NCI-H446 (cell line): ENCODE measurements around the gene ANKRD33B.
"Not testable (repeated sequence)": the region's sequence is repeated elsewhere in the genome, so short reads cannot be mapped to it uniquely, and the experiment has no call there.

Experiments
- DNase-seq, 2 experiments: peaks; one replicate each; lab custom pipeline; 2025; lab: John Stamatoyannopoulos, UW

Gene ANKRD33B

DNA sequence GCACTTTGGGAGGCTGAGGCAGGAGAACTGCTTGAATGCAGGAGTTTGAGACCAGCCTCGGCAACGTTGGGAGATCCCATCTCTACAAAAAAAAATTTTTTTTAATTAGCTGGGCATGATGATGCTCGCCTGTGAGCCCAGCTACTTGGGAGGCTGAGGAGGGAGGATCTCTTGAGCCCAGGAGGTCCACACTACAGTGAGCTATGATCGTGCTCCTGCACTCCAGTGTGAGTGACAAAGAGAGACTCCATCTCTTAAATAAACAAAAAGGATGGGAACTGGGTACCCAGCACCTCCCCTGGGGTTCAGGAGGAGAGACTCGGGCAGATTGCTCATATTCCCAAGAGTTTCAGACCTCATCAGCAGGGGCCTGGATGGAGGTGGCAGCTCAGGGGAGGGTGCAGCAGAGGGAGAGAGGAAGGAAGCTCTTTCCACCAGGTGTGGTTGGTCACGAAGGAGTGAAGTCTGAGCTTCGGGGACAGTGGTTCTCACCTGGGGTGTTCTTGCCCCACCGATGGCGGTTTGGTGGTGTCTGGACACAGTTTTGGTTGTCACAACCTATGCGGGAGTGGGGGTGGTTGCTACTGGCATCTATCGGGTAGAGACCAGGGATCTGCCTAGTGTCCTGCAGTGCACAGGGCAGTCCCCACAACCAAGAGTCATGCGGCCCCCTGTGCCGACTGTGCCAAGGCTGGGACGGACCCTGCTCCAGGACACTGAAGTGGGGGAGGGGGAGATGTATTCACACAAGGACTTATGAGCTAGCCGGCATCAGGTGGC is 72.7 kb downstream of the ANKRD33B start:
- no peak for DNase-seq

DNA sequence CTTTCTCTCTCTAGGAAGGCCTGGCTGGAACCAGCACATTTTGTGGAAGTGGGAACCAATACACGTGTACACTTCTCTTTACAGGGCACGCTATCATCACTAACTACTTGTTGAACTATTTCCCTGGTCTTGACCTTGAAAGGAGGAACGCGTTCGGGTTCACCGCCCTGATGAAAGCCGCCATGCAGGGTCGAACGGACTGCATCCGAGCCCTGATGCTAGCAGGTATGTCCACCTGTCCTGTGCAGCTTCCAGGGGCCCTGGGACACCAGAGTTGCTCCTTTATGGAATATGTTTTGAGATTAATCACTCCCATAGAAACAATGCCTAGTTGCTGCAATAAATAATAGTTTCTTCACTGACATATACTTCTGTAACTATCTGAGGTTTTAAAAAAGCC is 74.1 kb downstream of the ANKRD33B start:
- DNase-seq = no peak

DNA sequence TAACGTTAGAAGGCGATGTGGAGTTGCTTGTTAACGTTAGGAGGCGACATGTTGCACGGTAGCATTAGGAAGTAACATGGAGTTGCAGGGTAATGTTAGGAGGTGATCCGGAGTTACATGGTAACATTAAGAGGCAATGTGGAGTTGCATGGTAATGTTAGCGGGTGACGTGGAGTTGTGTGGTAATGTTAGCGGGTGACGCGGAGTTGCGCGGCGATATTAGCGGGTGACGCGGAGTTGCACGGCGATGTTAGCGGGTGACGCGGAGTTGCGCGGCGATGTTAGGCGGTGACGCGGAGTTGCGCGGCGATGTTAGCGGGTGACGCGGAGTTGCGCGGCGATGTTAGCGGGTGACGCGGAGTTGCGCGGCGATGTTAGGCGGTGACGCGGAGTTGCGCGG is 74.9 kb downstream of the ANKRD33B start:
- DNase-seq = not testable (repeated sequence)

DNA sequence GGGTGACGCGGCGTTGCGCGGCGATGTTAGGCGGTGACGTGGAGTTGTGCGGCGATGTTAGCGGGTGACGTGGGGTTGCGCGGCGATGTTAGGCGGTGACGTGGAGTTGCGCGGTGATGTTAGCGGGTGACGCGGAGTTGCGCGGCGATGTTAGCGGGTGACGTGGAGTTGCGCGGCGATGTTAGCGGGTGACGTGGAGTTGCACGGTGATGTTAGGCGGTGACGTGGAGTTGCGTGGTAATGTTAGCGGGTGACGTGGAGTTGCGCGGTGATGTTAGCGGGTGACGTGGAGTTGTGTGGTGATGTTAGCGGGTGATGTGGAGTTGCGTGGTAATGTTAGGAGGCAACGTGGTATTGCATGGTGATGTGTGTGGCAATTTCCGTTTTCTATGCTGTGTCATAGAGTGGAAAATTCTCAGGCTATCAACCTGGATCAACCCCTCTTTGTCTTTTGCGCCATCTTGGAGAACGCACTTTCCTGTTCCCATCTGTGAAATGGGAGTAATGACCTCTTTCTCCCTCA is 76.0 kb downstream of the ANKRD33B start:
- no peak for DNase-seq

DNA sequence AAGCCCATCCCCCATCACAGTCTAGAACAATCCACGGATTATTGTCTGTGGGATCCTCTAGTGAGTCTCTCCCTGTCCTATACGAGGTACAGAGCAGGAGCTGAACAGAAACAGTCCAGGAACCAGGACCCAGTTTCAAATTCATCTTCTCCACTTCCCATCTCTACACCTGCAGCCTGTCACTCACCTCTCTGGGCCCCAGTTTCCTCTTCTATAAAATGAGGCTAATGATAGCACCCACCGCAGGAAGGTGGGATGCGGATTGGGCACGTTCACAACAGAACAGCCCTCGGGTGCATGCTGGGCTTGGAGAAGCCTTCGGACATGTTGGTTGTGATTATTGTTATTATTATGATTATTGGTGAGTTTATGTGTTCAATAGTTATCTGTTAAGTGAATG is 78.5 kb downstream of the ANKRD33B start:
- DNase-seq = no peak

DNA sequence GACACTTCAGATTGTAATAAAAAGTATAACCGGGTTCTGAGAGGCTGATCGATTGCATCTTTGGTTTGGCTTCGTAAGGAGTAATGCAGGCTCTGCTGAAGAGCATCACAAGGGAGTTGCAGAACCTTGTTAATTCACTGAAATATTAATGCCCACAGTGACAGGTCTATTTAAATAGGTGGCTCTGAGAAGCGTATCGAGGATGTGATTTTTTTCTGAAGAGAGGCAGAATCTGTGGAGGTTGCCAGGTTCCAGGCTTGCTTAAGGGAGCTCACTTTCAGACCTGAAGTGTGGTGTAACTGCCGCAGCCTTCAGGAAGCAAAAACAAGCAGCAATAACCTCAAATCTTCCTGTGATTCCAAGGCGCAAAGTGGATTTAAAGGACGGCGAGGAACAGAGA is 80.3 kb downstream of the ANKRD33B start:
- DNase-seq = no peak

DNA sequence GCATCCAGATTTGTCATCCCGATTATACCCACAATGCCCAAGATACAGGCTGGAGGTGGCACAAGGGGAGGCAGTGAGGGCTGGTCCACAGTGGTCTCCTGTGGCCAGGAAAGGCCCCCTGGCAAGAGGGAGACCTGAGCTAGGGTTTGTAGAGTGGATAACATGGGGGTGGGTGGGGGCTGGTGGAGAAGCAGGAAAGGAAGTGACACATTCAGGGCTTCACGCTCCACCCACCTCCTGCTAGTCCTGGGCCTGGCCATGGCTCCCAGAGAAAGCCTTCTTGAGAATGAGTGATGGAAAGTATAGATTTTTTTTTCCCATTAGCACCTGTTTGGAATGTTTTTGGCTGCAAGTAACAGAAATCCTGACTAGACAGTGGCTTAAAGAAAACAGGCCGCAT is 81.3 kb downstream of the ANKRD33B start:
- no peak for DNase-seq

DNA sequence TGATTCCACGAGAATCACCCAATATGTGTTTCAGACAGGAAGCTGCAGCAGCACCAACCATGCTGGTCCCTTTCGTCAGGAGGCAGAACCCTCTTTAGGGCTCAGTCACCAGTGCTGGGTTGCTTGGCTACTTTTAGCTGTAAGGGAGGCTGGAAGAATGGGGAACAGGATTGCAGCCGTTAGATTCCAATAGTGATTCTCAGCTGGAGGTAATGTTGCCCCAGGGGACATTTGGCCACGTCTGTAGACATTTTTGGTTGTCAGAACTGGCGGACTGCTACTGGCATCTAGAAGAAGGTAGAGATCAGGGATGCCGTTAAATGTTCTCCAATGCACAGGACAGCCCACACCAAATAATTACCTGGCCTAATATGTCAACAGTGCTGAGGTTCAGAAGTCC is 81.8 kb downstream of the ANKRD33B start:
- DNase-seq = no peak

DNA sequence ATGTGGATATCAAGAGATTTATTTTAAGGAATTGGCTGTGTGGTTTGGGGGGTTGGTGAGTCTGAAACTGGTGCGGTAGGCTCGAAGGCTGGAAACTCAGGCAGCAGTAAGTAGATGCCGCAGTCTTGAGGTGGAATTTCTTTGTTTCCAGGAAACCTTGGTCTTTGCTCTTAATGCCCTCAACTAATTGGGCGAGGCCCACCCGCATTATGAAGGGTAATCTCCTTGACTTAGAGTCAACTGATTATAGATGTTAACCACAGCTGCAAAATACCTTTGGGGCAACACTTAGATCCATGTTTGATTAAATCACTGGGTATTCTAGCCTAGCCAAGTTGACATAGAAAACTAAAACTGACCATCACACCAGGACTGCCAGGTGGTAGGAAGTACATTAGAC is 83.8 kb downstream of the ANKRD33B start:
- DNase-seq = no peak

DNA sequence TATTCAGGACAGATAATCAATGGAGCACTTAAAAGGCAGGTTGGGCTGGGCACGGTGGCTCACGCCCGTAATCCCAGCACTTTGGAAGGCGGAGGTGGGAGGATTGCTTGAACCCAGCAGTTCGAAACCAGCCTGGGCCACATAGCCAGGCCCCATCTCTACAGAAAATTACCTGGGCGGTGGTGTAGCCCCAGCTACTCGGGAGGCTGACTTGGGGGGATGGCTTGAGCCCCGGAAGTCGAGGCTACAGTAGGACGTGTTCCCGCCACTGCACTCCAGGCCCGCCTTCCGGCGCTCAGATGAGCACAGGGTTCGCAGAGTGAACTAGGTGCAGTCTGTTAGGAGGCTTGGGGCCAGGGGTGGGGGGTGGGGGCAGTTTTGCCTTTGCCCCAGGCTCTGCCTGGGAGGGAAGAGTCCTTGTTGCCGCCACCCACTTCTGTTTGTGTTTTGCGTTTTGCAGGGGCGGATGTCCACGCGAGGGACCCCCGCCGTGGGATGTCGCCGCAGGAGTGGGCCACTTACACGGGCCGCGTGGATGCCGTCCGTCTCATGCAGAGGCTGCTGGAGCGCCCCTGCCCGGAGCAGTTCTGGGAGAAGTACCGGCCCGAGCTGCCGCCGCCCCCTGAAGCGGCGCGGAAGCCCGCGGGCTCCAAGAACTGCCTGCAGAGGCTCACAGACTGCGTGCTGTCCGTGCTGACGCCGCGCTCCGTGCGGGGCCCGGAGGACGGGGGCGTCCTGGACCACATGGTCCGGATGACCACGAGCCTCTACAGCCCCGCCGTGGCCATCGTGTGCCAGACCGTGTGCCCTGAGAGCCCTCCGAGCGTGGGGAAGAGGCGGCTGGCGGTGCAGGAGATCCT is 85.2 kb downstream of the ANKRD33B start:
- no peak for DNase-seq

DNA sequence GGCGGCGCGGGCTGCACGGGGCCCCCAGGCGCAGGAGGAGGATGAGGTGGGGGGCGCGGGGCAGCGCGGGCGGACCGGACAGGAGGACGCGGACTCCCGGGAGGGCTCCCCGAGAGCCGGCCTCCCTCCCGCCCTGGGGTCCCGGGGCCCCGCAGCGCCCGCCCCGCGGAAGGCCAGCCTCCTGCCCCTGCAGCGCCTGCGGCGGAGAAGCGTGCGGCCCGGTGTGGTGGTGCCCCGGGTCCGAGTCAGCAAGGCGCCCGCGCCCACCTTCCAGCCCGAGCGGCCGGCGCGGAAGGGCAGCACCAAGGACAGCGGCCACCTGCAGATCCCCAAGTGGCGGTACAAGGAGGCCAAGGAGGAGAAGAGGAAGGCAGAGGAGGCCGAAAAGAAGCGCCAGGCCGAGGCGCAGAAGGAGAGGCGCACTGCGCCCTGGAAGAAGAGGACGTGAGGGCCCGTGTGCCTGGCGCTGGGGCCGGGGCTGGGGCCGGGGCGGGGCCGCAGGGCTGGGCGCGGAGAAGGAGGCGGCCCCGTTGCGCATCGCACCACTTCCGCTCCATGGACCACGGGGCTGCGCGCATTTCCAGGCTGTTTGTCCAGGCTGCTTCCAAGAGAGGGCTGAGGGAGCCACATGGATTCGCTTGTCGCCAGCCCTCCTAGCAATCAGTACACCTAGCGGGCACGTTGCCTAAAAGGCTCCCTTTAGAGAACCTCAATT is 86.0 kb downstream of the ANKRD33B start:
- no peak for DNase-seq

DNA sequence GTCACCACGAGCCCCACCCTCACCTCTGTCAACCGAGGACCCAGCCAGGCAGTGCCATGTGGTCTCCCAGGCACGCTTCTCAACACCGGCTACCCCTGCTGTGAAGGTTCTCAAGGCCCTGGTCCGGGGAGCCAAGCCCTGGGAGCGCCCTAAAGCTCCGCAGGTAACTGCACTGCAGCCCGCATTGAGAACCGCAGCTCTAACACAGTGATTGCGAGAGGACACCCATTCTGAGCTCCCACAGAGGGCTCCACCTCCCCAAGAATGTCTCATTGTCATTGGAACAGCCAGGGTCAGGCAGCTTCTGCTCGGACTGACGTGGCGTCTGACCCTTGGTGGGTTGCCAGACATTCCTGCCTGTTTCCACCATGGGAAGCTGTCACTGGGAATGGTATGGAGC is 88.3 kb downstream of the ANKRD33B start:
- DNase-seq = no peak

DNA sequence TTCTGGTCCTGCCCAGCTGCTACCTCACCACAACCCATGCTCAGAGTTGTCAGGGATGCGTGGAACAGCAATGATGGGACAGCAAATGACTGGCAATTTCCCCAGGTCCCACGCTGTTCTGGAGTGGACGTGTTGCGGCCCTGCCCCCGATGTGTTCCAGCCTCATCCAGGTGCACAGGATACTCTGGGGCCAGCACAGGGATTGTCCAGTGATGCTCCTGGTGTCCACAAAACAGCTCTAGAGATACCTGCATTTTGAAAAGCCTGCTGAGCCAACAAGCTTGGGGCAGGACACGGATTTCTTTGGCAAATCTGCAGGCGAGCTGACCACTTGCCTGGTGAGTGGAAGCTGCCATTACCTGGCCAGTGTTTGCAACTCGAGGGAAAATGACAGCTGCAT is 88.7 kb downstream of the ANKRD33B start:
- no peak for DNase-seq

DNA sequence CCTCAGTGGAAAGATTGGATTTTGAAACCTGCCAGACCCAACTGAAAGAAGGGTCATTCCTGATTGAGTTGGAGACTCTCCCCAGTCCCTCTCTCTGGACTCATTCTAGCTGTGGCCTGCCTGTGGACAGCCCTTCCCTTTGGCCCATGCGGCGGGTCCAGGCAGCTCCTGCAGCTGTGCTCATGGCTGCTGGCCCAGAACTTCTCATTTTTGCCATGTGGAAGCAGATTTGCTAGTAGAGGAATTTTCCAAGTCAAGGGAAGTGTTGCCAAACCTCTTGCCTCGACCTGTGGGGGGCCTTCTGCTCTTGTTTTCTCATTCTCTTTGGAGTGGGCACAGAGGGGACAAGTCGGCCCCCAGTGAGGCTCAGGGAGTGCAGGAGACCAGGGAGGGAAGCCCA is 89.2 kb downstream of the ANKRD33B start:
- DNase-seq = peak in 1 of 2 experiments; percentile 78

DNA sequence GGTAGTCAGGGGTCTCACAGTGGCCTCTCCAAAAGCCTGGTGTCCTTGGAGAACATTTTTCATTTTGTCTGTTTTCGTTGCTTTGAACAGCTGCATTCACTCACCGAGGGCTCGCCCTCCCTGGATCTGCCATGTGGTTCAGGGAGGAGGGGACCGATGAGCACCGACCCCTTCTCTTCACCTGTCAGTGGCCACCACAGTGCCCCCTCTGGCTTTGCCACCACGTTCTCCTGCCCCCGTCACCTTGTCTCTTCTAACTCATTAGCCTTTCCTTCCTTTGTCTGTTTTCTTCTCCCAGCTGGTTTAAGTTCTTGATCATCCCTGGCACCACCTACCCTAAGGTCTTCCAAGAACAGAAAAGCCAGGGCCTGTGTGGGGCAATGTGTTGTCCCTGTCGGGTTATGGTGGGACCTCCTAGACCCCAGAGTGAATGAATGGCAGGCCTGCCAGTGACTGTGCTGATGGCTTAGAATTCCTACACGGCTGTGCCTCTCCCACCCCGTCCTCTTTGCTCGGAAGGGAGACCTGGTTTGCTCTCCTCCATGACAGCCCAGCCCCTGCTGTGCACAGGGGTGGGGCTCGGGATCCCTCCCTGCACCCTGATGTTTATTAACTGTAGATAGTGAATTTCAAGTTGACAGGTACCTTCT is 90.0 kb downstream of the ANKRD33B start:
- DNase-seq = no peak

DNA sequence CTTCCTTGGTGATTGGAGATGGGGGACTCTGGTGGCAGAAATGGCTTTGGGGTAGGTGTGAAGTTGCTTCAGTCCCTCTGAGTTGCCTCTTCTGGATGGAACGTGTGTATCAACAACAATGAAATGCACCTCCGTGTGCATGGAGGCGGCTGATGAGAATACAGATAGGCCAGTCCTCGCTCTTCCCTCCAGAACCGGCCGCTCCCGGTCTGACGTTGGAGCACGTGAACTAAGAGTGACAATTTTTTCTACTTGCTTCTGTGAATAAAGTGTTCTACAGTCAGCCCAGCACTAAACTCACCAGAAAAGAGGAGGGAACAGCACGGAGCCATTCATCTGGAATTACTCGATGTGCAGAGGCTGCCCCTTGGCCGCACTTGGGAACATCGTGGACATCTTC is 90.7 kb downstream of the ANKRD33B start:
- DNase-seq = no peak

DNA sequence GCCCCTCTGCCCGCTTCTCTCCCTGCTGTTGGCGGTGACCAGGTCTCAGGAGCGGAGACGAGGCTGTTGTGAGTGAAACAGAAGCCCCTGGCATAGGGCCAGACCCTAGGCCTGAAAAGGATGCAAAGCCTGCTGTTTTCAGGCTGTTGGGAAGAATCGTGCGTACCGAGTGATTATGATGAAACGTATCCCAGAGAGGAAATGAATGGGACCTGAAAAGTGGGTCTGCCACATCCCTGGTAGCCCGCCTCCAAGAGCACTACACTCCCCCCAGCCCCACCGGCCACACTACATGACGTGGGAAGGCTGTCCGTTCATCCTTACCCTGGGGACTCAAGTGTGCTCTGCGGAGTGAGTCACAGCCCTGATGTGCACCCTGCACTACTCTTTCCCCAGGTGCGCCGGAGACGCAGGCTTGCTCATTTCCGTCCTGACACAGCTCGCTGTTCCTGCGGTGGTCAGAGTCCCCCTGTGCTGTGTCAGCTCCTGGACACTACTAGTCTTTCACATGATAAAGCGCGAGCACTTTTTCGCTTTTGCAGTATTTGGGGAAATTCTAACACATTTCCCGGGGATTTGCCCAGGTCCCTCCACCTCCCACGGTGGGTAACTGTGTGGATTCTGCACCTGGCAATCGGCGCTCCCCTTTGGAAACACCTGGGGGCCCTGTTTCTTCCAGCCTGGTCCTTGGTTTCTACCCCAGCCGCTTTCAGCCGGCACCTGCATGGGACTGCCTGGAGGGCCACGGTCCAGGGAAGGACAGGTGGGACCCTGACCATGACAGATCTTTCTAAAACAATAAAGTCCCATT is 91.5 kb downstream of the ANKRD33B start:
- peak; percentile 57 to 76 for DNase-seq

DNA sequence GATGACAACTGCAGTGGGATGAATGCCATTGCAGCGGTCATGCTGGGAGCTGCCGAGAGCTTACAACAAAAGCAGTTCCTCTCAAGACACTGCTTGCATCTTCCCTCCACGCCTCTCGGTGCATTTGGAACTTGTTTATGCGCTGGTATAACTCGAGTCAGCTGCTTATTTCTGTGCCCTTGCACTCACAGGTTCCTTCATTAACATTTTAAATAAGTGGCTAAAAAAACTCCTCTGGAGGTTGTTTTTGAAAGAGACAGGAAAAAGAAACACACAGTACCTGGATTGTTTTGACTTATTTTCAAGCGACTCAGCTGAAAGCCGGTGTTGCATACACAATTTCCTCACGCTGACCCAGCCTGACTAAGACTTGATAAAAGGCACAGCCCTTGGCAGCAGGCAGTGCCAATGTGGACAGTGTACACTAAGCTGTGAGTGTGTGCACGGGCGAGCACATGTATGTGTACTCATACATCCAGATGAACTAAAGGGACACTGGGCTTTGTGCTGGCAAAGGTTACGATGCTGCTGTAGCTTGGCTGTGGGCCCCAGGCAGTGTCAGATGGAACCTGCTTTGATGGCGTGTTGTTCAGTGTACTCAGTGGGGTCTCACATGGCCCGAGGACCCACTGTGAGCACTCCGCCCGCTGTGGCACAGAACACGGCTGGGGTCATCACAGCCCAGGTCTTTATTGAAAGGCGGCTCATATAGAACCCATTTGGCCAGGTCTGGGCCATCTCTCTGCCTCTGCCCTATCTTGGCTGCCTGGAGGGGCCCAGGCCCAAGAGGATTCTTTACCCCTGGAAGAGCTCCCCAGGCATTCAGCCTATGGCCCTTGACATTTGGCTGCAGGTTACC is 92.3 kb downstream of the ANKRD33B start:
- no peak for DNase-seq

DNA sequence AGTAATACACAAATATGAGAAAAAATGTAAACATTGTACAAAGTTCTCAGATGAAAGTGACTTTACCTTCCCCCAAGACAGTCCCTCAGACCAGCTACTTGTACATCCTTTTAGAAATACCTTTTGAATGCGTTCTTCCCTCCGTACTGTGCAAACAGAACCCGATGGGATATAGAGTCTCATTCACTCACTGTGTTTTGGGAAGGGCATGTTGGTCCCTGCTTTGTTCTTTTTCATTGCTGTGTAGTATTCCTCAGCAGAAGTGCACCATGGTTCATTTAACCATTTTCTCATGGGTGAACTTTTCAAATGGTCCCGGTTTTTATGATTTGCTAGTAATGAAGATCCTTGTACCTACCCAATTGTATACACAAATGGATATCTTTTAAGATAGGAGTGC is 94.4 kb downstream of the ANKRD33B start:
- DNase-seq = no peak

DNA sequence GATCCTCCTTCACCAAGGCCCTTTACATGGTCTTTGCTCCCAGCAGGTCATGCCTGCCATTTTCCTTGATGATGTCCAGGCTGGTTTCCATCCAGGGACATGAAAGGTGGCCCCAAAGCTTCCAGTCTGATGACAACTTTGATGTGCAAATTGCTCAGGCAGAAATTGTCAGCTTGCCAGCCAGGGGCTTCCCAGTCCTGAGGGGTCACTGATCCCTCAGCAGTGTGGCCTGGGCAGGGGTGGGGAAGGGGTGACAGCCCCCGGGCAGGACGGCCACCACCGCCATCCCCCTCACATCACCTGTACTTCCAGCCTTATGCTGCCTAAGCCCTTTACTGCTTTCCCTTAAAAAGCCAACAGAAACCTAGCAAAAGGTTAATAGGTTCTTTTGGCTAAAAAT is 96.3 kb downstream of the ANKRD33B start:
- no peak for DNase-seq
